H4 (cell line): Measurements from ENCODE around the gene TLE4. TPM values are rescaled to one million over a fixed set of nuclear protein-coding genes. Genes with fewer than 3 reads are reported as not detected.

Experiments used
- DNase-seq: peaks from one replicate; pipeline ENCODE4 v3.0.0-alpha.2; 2015; ENCODE audit warnings: low spot score
- total RNA-seq: library from RNA; depleted of rRNA; stranded (reverse); fragments of >200 nt; shearing (Covaris generic); gene quantifications from 2 replicates; pipeline ENCODE4 v1.2.3, GENCODE V29; 2014

The TLE4 gene
- total RNA-seq, 1 experiment from 2014 or later: 27.8 TPM

GRCh38 chr9:79689576-79689975, 117.8 kb downstream of the TLE4 start:
- DNase-seq: no peak

GRCh38 chr9:79691496-79691895, 119.7 kb downstream of the TLE4 start:
- DNase-seq: no peak

- DNase-seq: no peak
These were observed 121.2 kb downstream of the TLE4 start for GRCh38 chr9:79692857-79693571.

- DNase-seq: no peak
These were observed 122.0 kb downstream of the TLE4 start for GRCh38 chr9:79693750-79694149.

- no peak for DNase-seq
These were observed 122.4 kb downstream of the TLE4 start for GRCh38 chr9:79694208-79694607.

GRCh38 chr9:79694676-79695400, 123.1 kb downstream of the TLE4 start:
- DNase-seq: peak; percentile 54

GRCh38 chr9:79695531-79696175, 123.9 kb downstream of the TLE4 start:
- no peak for DNase-seq

GRCh38 chr9:79698967-79699366, 127.2 kb downstream of the TLE4 start:
- DNase-seq: no peak

- no peak for DNase-seq
These were observed 127.7 kb downstream of the TLE4 start for GRCh38 chr9:79699479-79699878.

GRCh38 chr9:79700607-79701360, 129.0 kb downstream of the TLE4 start:
- DNase-seq: no peak

GRCh38 chr9:79701651-79702050, 129.9 kb downstream of the TLE4 start:
- DNase-seq: no peak

- DNase-seq: no peak
These were observed 133.9 kb downstream of the TLE4 start for GRCh38 chr9:79705704-79706103.

GRCh38 chr9:79706512-79706911, 134.7 kb downstream of the TLE4 start:
- no peak for DNase-seq

GRCh38 chr9:79707589-79707988, 135.8 kb downstream of the TLE4 start:
- no peak for DNase-seq

GRCh38 chr9:79708541-79708940, 136.8 kb downstream of the TLE4 start:
- DNase-seq: no peak

GRCh38 chr9:79709743-79710674, 138.2 kb downstream of the TLE4 start:
- DNase-seq: no peak

GRCh38 chr9:79711874-79712273, 140.1 kb downstream of the TLE4 start:
- no peak for DNase-seq

GRCh38 chr9:79719021-79719420, 147.3 kb downstream of the TLE4 start:
- DNase-seq: no peak

- no peak for DNase-seq
These were observed 148.2 kb downstream of the TLE4 start for GRCh38 chr9:79719989-79720388.

- DNase-seq: no peak
These were observed 159.6 kb downstream of the TLE4 start for GRCh38 chr9:79731171-79731890.
